ENCODE results near the gene FBXW12. TPM values are rescaled to one million over a fixed set of nuclear protein-coding genes. Genes with fewer than 3 reads are reported as not detected.

The FBXW12 gene
- total RNA-seq, 4 donors from 2014 or later: not detected

- Histone ChIP-seq H3K27me3 (peaks cover 0 to 19% (median 0%) of the 10 kb centered on the region in 4 donors), H3K4me3 (no peak overlapping the region), H3K27ac (no peak overlapping the region), H3K4me1 (peaks cover 0 to 11% (median 0%) of the 10 kb centered on the region in 3 donors), H3K36me3 (no peaks in the 10 kb centered on the region), H3K9me3 (no peaks in the 10 kb centered on the region)
- intact Hi-C loops (cut with DNase I): no loop called here
- TF ChIP-seq POLR2A (IDR thresholded peaks at IDR 0.05) (no peak), CTCF (IDR thresholded peaks at IDR 0.05) (no peak)
- DNase-seq: no peak
- 31 to 58% methylated on average over 6 of the region's 6 CpGs for WGBS, 2 donors
Observed at GRCh38 chr3:48352546-48352945, 19.5 kb upstream of the FBXW12 start.

DNA sequence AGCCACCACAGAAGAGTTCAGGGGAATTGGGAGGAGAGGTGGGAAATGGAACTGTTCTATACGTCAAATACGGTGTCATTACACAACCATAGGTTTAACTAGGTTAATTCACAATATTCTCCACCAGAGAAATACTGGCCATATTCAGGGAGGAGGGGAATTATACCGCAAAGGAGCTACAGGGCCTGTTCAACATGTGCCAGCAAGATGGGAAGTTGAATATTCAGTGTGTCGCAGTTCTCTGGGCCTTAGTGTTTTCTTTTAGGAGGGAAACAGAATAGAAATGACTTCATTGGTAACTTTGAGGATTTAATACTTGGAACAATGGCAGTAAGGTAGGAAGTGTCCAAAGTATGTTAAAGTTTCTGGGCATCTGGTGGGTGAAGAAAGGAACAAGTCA is 18.0 kb upstream of the FBXW12 start:
- H3K4me1 ChIP-seq: peaks cover 0 to 11% (median 0%) of the 10 kb centered on the region in 3 donors
- H3K27ac ChIP-seq: no peak overlapping the region
- WGBS, 2 donors: 78% methylated on average over 4 of the region's 4 CpGs
- no peak for TF ChIP-seq POLR2A (IDR thresholded peaks at IDR 0.05)
- no peaks in the 10 kb centered on the region for H3K36me3 ChIP-seq
- no peak overlapping the region for H3K4me3 ChIP-seq
- peaks cover 0 to 32% (median 0%) of the 10 kb centered on the region in 4 donors for H3K27me3 ChIP-seq
- no peaks in the 10 kb centered on the region for H3K9me3 ChIP-seq
- no peak for DNase-seq
- intact Hi-C loops (cut with DNase I): no loop called here

- Histone ChIP-seq H3K4me3 (no peak overlapping the region), H3K36me3 (no peaks in the 10 kb centered on the region), H3K4me1 (peaks cover 0 to 11% (median 0%) of the 10 kb centered on the region in 3 donors), H3K27ac (no peak overlapping the region), H3K27me3 (peaks cover 0 to 32% (median 0%) of the 10 kb centered on the region in 4 donors), H3K9me3 (no peaks in the 10 kb centered on the region)
- intact Hi-C loops (cut with DNase I): no loop called here
- no peak for TF ChIP-seq POLR2A (IDR thresholded peaks at IDR 0.05)
- TF ChIP-seq CTCF (IDR thresholded peaks at IDR 0.05): no peak
- WGBS, 2 donors: 9 to 44% methylated on average over 1 of the region's 1 CpG
- no peak for DNase-seq
Observed at GRCh38 chr3:48356419-48356818, 15.6 kb upstream of the FBXW12 start.

DNA sequence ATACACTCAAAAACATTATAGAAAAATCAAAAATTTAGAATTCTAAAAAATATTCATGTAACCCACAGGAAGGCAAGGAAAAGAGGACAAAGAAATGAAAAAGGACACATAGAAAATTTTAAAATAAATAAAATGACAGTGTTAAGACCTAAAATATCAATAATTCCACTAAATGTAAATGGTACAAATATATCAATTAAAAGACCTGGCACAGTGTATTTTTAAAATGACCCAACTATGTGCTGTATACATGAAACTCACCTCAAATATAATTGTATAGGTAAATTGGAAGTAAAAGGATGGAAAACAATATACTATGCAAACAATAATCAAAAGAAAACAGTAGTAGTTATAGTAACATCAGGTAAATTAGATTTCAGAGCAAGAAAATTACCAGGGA is 10.1 kb upstream of the FBXW12 start:
- no peaks in the 10 kb centered on the region for H3K4me1 ChIP-seq
- TF ChIP-seq POLR2A (IDR thresholded peaks at IDR 0.05): no peak
- TF ChIP-seq CTCF (IDR thresholded peaks at IDR 0.05): no peak
- no peak overlapping the region for H3K4me3 ChIP-seq
- H3K27ac ChIP-seq: no peak overlapping the region
- no peak for DNase-seq
- H3K36me3 ChIP-seq: no peaks in the 10 kb centered on the region
- H3K9me3 ChIP-seq: no peaks in the 10 kb centered on the region
- H3K27me3 ChIP-seq: peaks cover 0 to 19% (median 0%) of the 10 kb centered on the region in 4 donors
- intact Hi-C loops (cut with DNase I): no loop called here

DNA sequence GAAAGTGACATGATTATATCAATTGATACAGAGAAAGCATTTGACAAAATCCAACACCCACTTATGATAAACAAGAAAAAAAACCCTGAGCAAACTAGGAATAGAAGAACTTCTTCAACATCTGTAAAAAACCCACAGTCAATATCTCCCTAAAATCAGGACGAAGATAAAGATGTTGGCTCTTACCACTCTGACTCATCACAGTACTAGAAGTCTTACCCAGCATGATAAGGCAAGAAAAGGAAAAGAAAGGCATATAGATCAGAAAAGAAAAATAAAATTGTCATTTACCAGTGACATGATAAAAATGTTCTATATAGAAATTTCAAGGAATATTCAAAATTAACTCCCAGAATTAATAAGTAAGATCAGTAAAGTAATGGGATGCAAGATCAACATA is 7.2 kb upstream of the FBXW12 start:
- H3K4me1 ChIP-seq: no peaks in the 10 kb centered on the region
- no peak overlapping the region for H3K4me3 ChIP-seq
- WGBS, 2 donors: 57 to 62% methylated on average over 1 of the region's 1 CpG
- DNase-seq: no peak
- H3K27ac ChIP-seq: no peak overlapping the region
- TF ChIP-seq POLR2A (IDR thresholded peaks at IDR 0.05) (no peak), CTCF (IDR thresholded peaks at IDR 0.05) (no peak)
- intact Hi-C loops (cut with DNase I): no loop called here
- no peaks in the 10 kb centered on the region for H3K27me3 ChIP-seq
- H3K36me3 ChIP-seq: no peaks in the 10 kb centered on the region
- no peaks in the 10 kb centered on the region for H3K9me3 ChIP-seq

DNA sequence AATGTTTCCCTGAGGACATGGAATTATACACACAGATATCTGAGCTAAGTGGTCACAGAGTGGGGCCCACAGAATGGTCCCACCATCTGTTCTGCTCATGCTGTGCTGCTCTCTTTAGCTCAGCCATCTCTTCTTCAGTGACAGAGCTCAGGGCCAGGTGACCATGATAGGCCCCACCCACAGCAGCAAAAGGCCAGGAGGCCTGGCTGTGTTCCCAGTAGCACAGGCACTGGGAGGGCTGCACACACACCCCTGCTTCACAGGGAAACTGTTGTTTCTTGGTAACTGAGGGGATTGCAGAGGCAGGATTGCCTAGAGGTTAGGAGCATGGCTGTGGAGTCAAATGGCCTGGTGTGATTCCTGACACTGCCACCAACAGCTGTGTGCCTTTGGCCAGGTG is 4.8 kb upstream of the FBXW12 start:
- no peaks in the 10 kb centered on the region for H3K4me1 ChIP-seq
- TF ChIP-seq POLR2A (IDR thresholded peaks at IDR 0.05) (no peak), CTCF (IDR thresholded peaks at IDR 0.05) (no peak)
- no peaks in the 10 kb centered on the region for H3K27me3 ChIP-seq
- H3K36me3 ChIP-seq: no peaks in the 10 kb centered on the region
- intact Hi-C loops (cut with DNase I): no loop called here
- no peaks in the 10 kb centered on the region for H3K9me3 ChIP-seq
- H3K4me3 ChIP-seq: no peak overlapping the region
- DNase-seq: no peak
- no peak overlapping the region for H3K27ac ChIP-seq
